ENCODE results near the gene MROH2A. TPM values are rescaled to one million over a fixed set of nuclear protein-coding genes. Genes with fewer than 3 reads are reported as not detected.

MROH2A gene
- total RNA-seq, 1 experiment from 2014 or later: 1.4 TPM

GRCh38 chr2:233818639-233819621, 40.8 kb downstream of the MROH2A start:
- no TSS peak for BruUV-seq (replicated peaks)
- DNase-seq: no peak
- ChIA-PET CTCF (no interaction called here), POLR2A (ENCODE audit: unreplicated experiment) (interaction anchor here (0.6 kb wide), 1 partner anchor 389 kb away, joined by 7 read pairs; no protein-coding TSS in a partner anchor)
- no peak overlapping the region for H2AFZ ChIP-seq
- intact Hi-C loops (cut with micrococcal nuclease; ENCODE audit: unreplicated experiment): no loop called here
- no peaks in the 10 kb centered on the region for H3K79me2 ChIP-seq (ENCODE audit: low read depth)
- no peak overlapping the region for H3K4me3 ChIP-seq
- H4K20me1 ChIP-seq (ENCODE audit: insufficient read depth): no peaks in the 10 kb centered on the region
- no peaks in the 10 kb centered on the region for H3K9me2 ChIP-seq (ENCODE audit: insufficient read depth)
- TF ChIP-seq EZH2 (IDR thresholded peaks at IDR 0.05; ENCODE audit: low read depth) (no peak), CTCF (conservative IDR thresholded peaks at IDR 0.05) (no peak)
- no peaks in the 10 kb centered on the region for H3K4me1 ChIP-seq (replicated peaks; ENCODE audit: insufficient read depth)
- no peak overlapping the region for H3K27ac ChIP-seq
- H3K27me3 ChIP-seq (ENCODE audit: insufficient read depth, low read depth): no peaks in the 10 kb centered on the region
- H3K4me2 ChIP-seq: no peak overlapping the region
- no peaks in the 10 kb centered on the region for H3K36me3 ChIP-seq (ENCODE audit: low read depth)
- H3F3A ChIP-seq (ENCODE audit: insufficient read depth, low read depth): no peaks in the 10 kb centered on the region
- H3K9me3 ChIP-seq (ENCODE audit: insufficient read depth, low read depth): no peaks in the 10 kb centered on the region

GRCh38 chr2:233819884-233820773, 42.0 kb downstream of the MROH2A start:
- H3F3A ChIP-seq (ENCODE audit: insufficient read depth, low read depth): no peaks in the 10 kb centered on the region
- no peaks in the 10 kb centered on the region for H3K9me3 ChIP-seq (ENCODE audit: insufficient read depth, low read depth)
- intact Hi-C loops (cut with micrococcal nuclease; ENCODE audit: unreplicated experiment): no loop called here
- H3K79me2 ChIP-seq (ENCODE audit: low read depth): no peaks in the 10 kb centered on the region
- no peak for TF ChIP-seq EZH2 (IDR thresholded peaks at IDR 0.05; ENCODE audit: low read depth)
- no peak for TF ChIP-seq CTCF (conservative IDR thresholded peaks at IDR 0.05)
- no TSS peak for BruUV-seq (replicated peaks)
- H4K20me1 ChIP-seq (ENCODE audit: insufficient read depth): no peaks in the 10 kb centered on the region
- no peak overlapping the region for H3K4me2 ChIP-seq
- no peaks in the 10 kb centered on the region for H3K36me3 ChIP-seq (ENCODE audit: low read depth)
- no peak for DNase-seq
- H3K27me3 ChIP-seq (ENCODE audit: insufficient read depth, low read depth): no peaks in the 10 kb centered on the region
- no peaks in the 10 kb centered on the region for H3K4me1 ChIP-seq (replicated peaks; ENCODE audit: insufficient read depth)
- no peak overlapping the region for H3K4me3 ChIP-seq
- no peak overlapping the region for H3K27ac ChIP-seq
- ChIA-PET CTCF (no interaction called here), POLR2A (ENCODE audit: unreplicated experiment) (no interaction called here)
- H2AFZ ChIP-seq: no peak overlapping the region
- H3K9me2 ChIP-seq (ENCODE audit: insufficient read depth): no peaks in the 10 kb centered on the region

GRCh38 chr2:233820774-233821105, 42.6 kb downstream of the MROH2A start:
- CTCF ChIA-PET: no interaction called here
- POLR2A ChIA-PET (ENCODE audit: unreplicated experiment): interaction anchor here (0.5 kb wide), 1 partner anchor 1003 kb away, joined by 4 read pairs; no protein-coding TSS in a partner anchor
- Histone ChIP-seq H3K79me2 (ENCODE audit: low read depth) (no peaks in the 10 kb centered on the region), H3K9me3 (ENCODE audit: insufficient read depth, low read depth) (no peaks in the 10 kb centered on the region), H3K27me3 (ENCODE audit: insufficient read depth, low read depth) (no peaks in the 10 kb centered on the region), H3K4me1 (replicated peaks; ENCODE audit: insufficient read depth) (no peaks in the 10 kb centered on the region), H3K9me2 (ENCODE audit: insufficient read depth) (no peaks in the 10 kb centered on the region), H3K36me3 (ENCODE audit: low read depth) (no peaks in the 10 kb centered on the region), H3K4me3 (no peak overlapping the region), H3K27ac (no peak overlapping the region), H2AFZ (no peak overlapping the region), H3K4me2 (no peak overlapping the region), H3F3A (ENCODE audit: insufficient read depth, low read depth) (no peaks in the 10 kb centered on the region), H4K20me1 (ENCODE audit: insufficient read depth) (no peaks in the 10 kb centered on the region)
- TF ChIP-seq EZH2 (IDR thresholded peaks at IDR 0.05; ENCODE audit: low read depth): no peak
- TF ChIP-seq CTCF (conservative IDR thresholded peaks at IDR 0.05): no peak
- intact Hi-C loops (cut with micrococcal nuclease; ENCODE audit: unreplicated experiment): no loop called here
- DNase-seq: no peak
- no TSS peak for BruUV-seq (replicated peaks)

Measured in PC-9 (cell line).